ENCODE data around the gene ANO7. TPM values are rescaled to one million over a fixed set of nuclear protein-coding genes. Genes with fewer than 3 reads are reported as not detected.

The ANO7 gene
- total and polyA plus RNA-seq, 2 donors (not counting 1 experiment from before 2014, with no cell fraction given), result 0.64 to 1.8 TPM

DNA sequence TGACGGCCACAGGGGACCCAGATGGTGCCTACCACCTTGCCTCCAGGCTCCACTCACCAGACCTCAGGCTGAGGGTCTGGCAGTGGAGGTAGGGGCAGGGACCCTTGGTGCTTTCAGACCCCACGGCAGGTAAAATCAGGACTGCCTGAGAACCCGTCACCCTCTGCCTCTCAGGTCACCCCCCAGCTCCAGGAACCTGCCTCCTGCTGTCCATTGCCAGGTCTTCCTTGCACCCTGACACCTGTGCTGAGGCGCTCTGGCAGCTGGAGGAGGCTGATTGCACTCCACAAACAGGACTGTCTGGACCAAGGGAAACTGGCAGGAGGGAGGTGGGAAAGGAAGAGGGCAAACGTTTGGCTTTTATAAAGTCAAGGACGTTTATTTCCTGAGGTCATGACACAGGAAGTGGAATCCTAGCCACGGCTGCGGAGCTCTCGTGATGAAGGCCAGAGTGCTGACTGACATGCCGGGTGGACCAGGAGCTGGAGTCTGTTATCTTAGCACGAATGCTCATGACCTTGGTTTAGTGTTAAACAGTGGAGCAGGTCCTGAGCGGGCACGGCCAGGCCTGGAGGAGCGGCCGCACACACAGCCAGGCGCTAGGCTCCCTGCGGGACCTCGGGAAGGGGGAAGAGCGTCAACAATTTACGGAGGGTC lies 40.5 kb downstream of the ANO7 start:
- Mint-ChIP-seq H3K4me3 (no peak overlapping the region), H3K4me1 (no peaks in the 10 kb centered on the region), H3K9me3 (ENCODE audit: insufficient read depth) (no peaks in the 10 kb centered on the region), H3K27me3 (no peaks in the 10 kb centered on the region), H3K27ac (no peak overlapping the region)
- Histone ChIP-seq H2AFZ (ENCODE audit: insufficient read depth, low read depth, low read length, poor library complexity, severe bottlenecking) (no peak overlapping the region), H3K4me3 (ENCODE audit: control extremely low read depth in 1 of 5, extremely low read depth in 1 of 5, insufficient read depth in 1 of 5, low read depth in 2 of 5, low read length in 4 of 5) (no peak overlapping the region), H3K27ac (ENCODE audit: low read length in 2 of 2) (no peak overlapping the region), H3K4me2 (replicated peaks; ENCODE audit: low read depth, low read length, poor library complexity, severe bottlenecking) (no peak overlapping the region), H3K27me3 (replicated peaks in 1 of 4; ENCODE audit: control extremely low read depth in 1 of 4, control insufficient read depth in 3 of 4, insufficient read depth in 4 of 4, low read length in 3 of 4) (no peaks in the 10 kb centered on the region), H3K9me3 (ENCODE audit: control extremely low read depth in 1 of 3, control insufficient read depth in 2 of 3, insufficient read depth in 1 of 3, low read length in 2 of 3) (no peaks in the 10 kb centered on the region), H3K36me3 (replicated peaks in 1 of 2; ENCODE audit: control extremely low read depth in 1 of 2, control insufficient read depth in 1 of 2, extremely low read depth in 1 of 2, insufficient read depth in 2 of 2, low read length in 1 of 2) (peaks cover 2 to 49% of the 10 kb centered on the region in 2 experiments), H3K9ac (ENCODE audit: low read length) (no peak overlapping the region), H3K4me1 (ENCODE audit: control insufficient read depth in 2 of 2, insufficient read depth in 2 of 2, low read length in 2 of 2) (no peaks in the 10 kb centered on the region), H4K20me1 (ENCODE audit: control insufficient read depth, insufficient read depth, low read length, poor library complexity, severe bottlenecking) (no peaks in the 10 kb centered on the region), H3K79me2 (ENCODE audit: control insufficient read depth, insufficient read depth, low read length) (no peaks in the 10 kb centered on the region)
- ChIA-PET CTCF (no interaction called here), POLR2A (no interaction called here)
- DNase-seq (no peak), ATAC-seq (ENCODE audit: low read depth) (no peak)
- TF ChIP-seq EZH2 (IDR thresholded peaks at IDR 0.05; ENCODE audit: borderline replicate concordance, insufficient read depth, low read depth, low read length, poor library complexity, severe bottlenecking) (no peak), CTCF (IDR thresholded peaks at IDR 0.05) (no peak)
- WGBS (ENCODE audit: insufficient coverage), result 92% methylated on average over 20 of the region's 20 CpGs
- intact Hi-C loops (cut with micrococcal nuclease), result no loop called here

- WGBS (ENCODE audit: insufficient coverage), result 97% methylated on average over 27 of the region's 29 CpGs
- H3K4me1 Mint-ChIP-seq, result no peaks in the 10 kb centered on the region
- H3K27me3 ChIP-seq (replicated peaks in 1 of 4; ENCODE audit: control extremely low read depth in 1 of 4, control insufficient read depth in 3 of 4, insufficient read depth in 4 of 4, low read length in 3 of 4), result no peaks in the 10 kb centered on the region
- POLR2A ChIA-PET, result no interaction called here
- H3K4me1 ChIP-seq (ENCODE audit: control insufficient read depth in 2 of 2, insufficient read depth in 2 of 2, low read length in 2 of 2), result no peaks in the 10 kb centered on the region
- no peaks in the 10 kb centered on the region for H3K9me3 Mint-ChIP-seq (ENCODE audit: insufficient read depth)
- H3K27ac ChIP-seq (ENCODE audit: low read length in 2 of 2), result no peak overlapping the region
- CTCF ChIA-PET, result no interaction called here
- no peak for TF ChIP-seq CTCF (IDR thresholded peaks at IDR 0.05)
- no peak for TF ChIP-seq EZH2 (IDR thresholded peaks at IDR 0.05; ENCODE audit: borderline replicate concordance, insufficient read depth, low read depth, low read length, poor library complexity, severe bottlenecking)
- H3K9ac ChIP-seq (ENCODE audit: low read length), result no peak overlapping the region
- H3K27me3 Mint-ChIP-seq, result no peaks in the 10 kb centered on the region
- no peak overlapping the region for H3K4me3 ChIP-seq (ENCODE audit: control extremely low read depth in 1 of 5, extremely low read depth in 1 of 5, insufficient read depth in 1 of 5, low read depth in 2 of 5, low read length in 4 of 5)
- no peak overlapping the region for H3K4me3 Mint-ChIP-seq
- no peaks in the 10 kb centered on the region for H4K20me1 ChIP-seq (ENCODE audit: control insufficient read depth, insufficient read depth, low read length, poor library complexity, severe bottlenecking)
- intact Hi-C loops (cut with micrococcal nuclease), result no loop called here
- DNase-seq, result no peak
- H3K9me3 ChIP-seq (ENCODE audit: control extremely low read depth in 1 of 3, control insufficient read depth in 2 of 3, insufficient read depth in 1 of 3, low read length in 2 of 3), result no peaks in the 10 kb centered on the region
- no peak overlapping the region for H3K27ac Mint-ChIP-seq
- peaks cover 2 to 57% of the 10 kb centered on the region in 2 experiments for H3K36me3 ChIP-seq (replicated peaks in 1 of 2; ENCODE audit: control extremely low read depth in 1 of 2, control insufficient read depth in 1 of 2, extremely low read depth in 1 of 2, insufficient read depth in 2 of 2, low read length in 1 of 2)
- ATAC-seq (ENCODE audit: low read depth), result no peak
- H2AFZ ChIP-seq (ENCODE audit: insufficient read depth, low read depth, low read length, poor library complexity, severe bottlenecking), result no peak overlapping the region
- H3K79me2 ChIP-seq (ENCODE audit: control insufficient read depth, insufficient read depth, low read length), result no peaks in the 10 kb centered on the region
- H3K4me2 ChIP-seq (replicated peaks; ENCODE audit: low read depth, low read length, poor library complexity, severe bottlenecking), result no peak overlapping the region
Observed at GRCh38 chr2:241229563-241230401, 41.3 kb downstream of the ANO7 start.

Data from B cell (primary cell).